RCC 7860 (cell line): Measurements from ENCODE around the gene RAD23B.
"Not testable (repeated sequence)": the region's sequence is repeated elsewhere in the genome, so short reads cannot be mapped to it uniquely, and the experiment has no call there.

Experiments used
- DNase-seq: peaks from one replicate; pipeline ENCODE4 v3.0.0-alpha.2; 2015; ENCODE audit warnings: low spot score
- FAIRE-seq: peaks from 2 replicates; lab custom pipeline; 2012; peaks lifted over from hg19 to GRCh38; lab: Jason Lieb, UNC

RAD23B gene

DNA sequence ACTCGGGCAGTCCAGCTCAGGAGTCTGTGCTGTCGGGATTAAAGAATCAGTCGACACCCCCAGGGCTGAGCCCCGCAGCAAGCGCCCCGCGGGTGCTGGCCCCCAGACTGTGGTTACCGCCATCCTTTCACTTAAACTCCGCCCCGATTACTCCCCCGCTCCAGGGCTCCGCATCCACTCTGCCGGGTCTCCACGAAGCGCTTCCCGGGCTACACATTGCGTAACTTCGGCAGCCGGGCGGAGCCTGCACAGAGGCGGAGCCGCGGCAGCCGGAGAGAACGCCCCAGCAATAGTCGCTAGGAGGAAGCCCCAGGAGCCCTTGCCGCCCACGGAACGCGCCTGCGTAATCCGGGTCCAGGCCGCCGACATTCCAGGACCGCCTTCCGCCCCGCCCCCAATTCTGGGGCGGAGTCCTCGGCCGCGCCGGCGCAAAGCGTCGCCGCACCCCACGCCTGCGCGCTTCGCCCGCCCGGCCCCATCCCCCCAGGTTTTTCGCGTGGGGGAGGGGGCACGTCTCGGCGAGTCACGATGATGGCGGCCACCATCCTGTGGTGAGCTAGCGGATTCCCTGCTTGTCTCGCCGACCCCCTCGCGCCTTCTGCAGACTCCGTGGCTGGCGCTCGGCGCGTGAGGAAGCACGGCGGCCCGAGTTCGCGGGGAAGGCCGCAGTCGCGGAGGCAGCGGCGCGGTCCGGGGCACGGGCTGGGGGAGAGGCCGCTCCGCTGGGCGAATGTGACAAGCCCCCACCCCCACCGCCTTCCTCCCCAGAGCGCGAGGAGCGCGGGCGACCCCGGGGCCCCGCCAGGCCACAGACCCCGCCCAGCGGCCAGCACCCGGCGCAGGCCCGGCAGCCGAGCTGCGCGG is at the start of gene RAD23B:
RAD23B (plus strand) TSS at position 521 of the 864 bp plus-strand sequence. CDS start 351 bp downstream, outside the sequence.
- DNase-seq (peak; percentile 99), FAIRE-seq (peak; percentile 70)

GRCh38 chr9:107235765-107236442 is 47.2 kb upstream of the RAD23B start:
- DNase-seq (no peak), FAIRE-seq (no peak)

DNA sequence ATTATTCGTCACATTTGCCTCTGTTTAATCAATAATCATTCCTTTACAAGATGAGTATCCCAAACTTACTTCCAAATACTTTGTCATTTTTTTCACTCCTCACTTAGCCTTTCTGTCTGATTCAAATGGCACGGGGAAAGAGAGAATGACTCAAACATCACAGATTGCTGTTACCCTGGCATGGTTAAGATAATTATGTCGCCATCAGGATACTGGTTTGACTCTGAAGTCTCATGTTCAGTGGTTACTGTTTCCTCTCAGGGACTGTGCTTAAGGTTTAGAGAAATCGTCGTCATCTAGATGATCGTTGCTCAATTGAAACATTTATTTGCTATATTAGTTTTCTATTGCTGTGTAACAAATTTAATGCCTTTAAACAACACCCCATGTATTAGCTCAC is 45.2 kb upstream of the RAD23B start:
- DNase-seq = no peak
- FAIRE-seq = no peak

DNA sequence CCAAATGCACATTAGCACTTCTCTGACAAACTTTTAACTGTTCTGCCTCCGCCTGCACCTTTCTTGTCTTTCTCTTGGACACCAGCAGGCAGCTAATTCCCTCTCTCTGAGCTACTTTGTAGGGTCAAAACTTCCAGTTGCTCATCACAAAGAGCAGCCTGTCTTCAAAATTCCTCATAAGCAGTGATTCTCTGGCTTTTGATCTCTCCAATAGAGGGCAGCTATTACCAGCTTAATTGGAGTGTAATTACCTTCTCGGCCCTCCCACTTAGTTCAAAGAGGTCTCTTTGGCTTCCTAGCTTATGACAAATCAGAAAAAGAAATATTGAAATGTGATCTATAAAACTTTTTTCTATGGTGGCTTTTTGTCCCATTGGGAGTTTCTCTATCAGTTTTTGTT is 43.6 kb upstream of the RAD23B start:
- no peak for FAIRE-seq
- DNase-seq = no peak

- FAIRE-seq (no peak), DNase-seq (no peak)
These were observed 42.8 kb upstream of the RAD23B start for GRCh38 chr9:107240260-107240659.

- FAIRE-seq (peak; percentile 62), DNase-seq (peak; percentile 17)
These were observed 40.7 kb upstream of the RAD23B start for GRCh38 chr9:107242073-107243030.

- FAIRE-seq (peak; percentile 82), DNase-seq (peak; percentile 66)
These were observed 39.3 kb upstream of the RAD23B start for GRCh38 chr9:107243742-107244141.

- no peak for DNase-seq
- no peak for FAIRE-seq
These were observed 36.5 kb upstream of the RAD23B start for GRCh38 chr9:107246259-107247254.

DNA sequence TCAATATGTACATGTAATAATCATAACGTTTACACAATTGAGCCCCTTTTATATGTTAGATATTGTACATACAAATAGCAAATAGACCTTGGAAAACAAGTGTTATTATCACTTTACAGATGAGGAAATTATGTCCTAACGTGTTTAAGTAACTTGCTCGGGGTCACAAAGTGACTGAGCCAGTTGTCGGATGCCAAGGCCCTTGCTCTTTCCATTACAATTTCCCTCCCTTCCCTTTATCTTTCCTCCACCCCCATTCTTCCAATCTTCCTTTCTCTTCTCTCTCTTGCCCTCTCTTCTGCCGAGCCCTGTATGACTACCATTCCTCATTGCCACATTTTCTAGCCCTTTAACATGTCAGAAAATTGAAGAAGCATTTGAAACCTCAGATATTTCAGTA is 34.4 kb upstream of the RAD23B start:
- FAIRE-seq = no peak
- DNase-seq = no peak

GRCh38 chr9:107249131-107249533 is 33.9 kb upstream of the RAD23B start:
- DNase-seq = no peak
- FAIRE-seq = no peak

- FAIRE-seq (no peak), DNase-seq (no peak)
These were observed 33.3 kb upstream of the RAD23B start for GRCh38 chr9:107249665-107250285.

- DNase-seq (no peak), FAIRE-seq (no peak)
These were observed 31.2 kb upstream of the RAD23B start for GRCh38 chr9:107251756-107252322.

DNA sequence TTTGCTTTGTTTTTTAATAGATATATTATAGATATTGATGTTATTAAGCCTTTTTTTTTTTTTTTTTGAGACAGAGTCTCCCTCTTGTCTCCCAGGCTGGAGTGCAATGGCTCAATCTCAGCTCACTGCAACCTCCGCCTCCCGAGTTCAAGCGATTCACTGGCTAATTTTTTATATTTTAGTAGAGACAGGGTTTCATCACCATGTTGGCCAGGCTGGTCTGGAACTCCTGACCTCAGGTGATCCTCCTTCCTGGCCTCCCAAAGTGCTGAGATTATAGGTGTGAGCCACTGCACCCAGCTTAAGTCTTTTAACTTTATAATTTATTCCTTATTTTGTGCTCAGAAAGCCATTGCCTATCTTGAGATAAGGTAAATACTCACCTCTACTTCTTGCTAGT is 24.2 kb upstream of the RAD23B start:
- FAIRE-seq = no peak
- no peak for DNase-seq

DNA sequence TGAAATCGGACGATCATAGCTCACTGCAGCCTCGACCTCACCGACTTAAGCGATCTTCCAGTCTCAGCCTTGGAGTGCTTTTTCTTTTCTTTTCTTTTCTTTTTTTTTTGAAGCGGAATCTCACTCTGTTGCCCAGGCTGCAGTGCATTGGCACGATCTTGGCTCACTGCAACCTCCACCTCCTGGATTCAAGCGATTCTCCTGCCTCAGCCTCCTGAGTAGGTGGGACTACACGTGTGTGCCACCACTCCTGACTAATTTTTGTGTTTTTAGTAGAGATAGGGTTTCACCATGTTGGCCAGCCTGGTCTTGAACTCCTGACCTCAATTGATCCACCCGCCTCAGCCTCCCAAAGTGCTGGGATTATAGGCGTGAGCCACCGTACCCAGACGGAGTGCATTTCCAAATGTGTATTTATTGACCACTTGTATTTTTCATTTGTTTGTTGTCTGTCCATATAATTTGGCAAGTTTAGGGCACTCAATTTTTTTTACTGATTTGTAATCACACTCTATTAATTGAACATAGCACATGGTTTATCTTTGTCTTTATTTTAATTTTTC is 23.2 kb upstream of the RAD23B start:
- DNase-seq = not testable (repeated sequence)

DNA sequence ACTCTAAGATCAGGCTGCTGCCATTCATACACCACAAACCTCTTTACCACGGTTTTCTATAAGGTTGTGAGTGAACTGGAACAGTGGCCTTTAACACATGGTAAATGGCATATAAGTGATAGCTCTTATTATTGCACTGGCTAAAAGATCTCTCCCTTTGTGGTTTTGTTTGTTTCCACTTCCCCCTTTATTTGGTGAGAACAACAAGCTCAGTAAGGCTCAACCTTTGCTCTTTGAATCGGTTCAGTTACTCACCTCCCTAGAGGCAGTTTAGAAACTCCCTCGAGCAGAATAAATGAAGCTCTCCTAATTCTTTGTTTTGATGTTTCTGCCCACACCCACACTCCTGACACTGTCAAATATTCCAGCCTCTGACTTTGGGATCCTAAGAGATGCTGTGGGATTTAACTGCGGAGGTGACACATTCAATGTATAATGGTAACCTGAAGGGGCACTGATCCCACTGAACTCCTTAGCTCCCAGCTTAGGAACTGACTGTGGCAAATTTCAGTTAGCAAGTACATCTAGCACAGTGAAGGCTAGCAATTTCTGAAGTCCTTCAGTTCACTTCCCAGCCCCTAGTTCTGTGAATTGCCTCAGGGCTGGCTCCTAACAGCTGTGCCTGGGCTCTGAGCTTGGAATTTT is 22.5 kb upstream of the RAD23B start:
- DNase-seq (no peak), FAIRE-seq (no peak)

More for the DNA sequence above, 23.2 kb upstream of the RAD23B start:
- FAIRE-seq = not testable (repeated sequence)

GRCh38 chr9:107261106-107261505 is 22.0 kb upstream of the RAD23B start:
- DNase-seq = no peak
- FAIRE-seq = no peak

DNA sequence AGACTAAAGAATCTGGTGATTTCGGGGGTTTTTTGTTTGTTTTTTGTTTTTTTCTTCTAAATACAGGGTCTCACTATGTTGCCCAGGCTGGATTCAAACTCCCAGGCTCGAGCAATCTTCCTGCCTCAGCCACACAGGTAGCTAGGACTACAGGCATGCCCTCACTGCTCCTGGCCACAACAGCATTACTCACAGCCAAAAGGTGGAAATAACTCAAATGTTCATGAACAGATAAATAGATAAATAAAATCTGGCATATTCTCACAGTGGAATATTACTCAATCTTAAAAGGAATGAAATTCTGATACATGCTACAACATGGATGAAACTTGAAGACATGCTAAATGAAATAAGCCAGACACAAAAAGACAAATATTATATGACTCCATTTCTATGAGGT is 19.8 kb upstream of the RAD23B start:
- DNase-seq = no peak
- FAIRE-seq = no peak
